IPS-11a (cell line): ENCODE measurements around the gene ASIC1.

Source experiments
- H3K4me3 ChIP-seq: one replicate; pipeline ENCODE4 v1.5.1; 2013; ENCODE audit warnings: low read depth, low read length, control low read depth

ASIC1 gene

DNA sequence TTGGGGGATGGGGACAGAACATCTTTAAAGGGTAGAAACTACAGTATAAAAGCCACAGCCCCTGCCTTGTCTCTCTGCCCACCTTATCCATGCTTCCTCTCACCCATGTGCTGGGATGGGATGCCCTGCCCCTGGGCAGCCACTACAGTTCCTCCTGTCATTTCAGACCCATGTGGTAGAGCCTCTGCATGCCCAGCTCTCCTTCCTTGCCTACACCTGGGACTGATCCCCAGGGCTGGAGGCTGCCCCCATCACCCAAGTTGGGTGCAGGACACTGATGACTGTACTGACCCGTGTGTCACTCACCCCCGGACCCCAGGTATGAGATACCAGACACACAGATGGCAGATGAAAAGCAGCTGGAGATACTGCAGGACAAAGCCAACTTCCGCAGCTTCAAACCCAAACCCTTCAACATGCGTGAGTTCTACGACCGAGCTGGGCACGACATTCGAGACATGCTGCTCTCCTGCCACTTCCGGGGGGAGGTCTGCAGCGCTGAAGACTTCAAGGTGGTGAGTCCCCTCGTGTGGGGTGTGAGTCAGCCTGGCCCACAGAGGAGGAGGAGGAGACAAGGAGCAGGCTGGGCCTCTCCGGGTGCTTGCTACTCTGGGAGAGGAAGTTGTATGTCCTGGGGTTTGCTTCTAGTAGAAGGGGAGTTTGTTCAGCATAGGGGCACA lies 2.2 kb downstream of the ASIC1 start:
- H3K4me3 ChIP-seq, result no peak overlapping the region

DNA sequence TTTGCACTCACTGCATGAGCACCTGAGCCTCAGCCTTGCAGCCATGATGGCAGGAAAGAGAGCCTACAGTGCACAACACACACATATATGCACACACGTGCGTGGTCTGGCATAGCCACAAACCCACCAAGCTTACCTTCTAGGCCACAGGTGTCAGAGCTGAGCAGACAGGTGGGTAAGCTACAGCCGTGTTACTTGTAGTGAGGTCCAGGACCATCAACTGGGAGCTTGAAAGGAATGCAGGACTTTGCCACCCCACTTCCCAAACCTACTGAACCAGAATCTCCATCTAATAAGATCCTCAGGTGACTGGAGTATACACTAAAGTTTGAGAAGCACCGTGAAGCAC lies 2.7 kb downstream of the ASIC1 start:
- no peak overlapping the region for H3K4me3 ChIP-seq

DNA sequence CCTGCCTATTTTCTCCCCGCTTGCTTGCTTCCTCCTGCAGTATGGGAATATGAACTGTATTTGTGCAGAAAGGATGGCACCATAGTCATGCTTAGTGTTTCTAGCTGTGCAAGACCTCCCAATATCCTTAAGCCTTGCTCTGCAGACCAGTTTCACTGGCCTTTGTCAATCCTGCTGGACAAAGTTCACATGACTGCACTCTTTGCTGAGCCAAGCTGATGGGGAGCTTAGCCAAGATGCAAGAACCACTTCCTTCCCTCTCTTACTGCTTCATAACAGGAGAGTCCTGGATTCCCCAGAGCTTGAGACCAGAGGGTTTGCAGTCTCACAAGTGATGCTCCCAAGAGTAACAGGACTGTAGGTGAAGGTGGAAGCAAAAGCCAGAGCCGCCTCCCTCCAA lies 3.8 kb downstream of the ASIC1 start:
- H3K4me3 ChIP-seq, result no peak overlapping the region

DNA sequence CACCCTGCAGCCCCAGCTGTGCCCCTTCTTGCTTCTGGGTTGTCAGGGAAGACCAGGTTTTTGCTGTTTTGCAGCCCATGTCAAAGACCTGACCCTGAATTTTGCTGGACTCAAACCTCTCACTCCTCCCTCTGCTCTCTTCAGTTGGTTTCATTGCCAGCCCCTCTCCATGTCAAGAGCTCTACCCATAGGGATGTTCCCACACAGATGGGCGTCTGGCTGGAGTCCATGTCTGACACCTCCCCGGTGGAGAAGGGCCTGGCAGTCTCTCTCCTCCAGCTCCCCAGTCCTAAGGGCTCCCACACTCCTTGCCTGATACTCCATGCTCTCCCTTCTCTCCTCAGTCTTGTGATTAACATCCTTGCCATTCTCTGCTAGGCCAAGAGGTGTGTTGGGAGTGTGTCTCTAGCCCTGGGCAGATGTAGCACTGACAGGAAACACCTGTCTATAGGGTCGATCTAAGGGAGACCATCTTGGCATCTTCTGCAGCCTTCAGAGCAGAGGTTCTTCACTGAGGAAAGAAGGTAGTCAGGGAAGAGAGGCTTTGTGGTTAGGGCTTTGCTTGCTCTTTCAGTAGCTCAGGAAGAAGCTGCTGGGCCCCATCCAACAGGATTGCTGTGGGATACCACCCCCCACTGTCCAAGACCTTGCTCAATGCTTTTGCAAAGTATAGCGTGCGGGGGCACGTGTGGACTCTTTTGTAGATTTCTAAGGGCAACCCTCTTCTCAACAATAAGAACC lies 4.7 kb downstream of the ASIC1 start:
- H3K4me3 ChIP-seq, result no peak overlapping the region

DNA sequence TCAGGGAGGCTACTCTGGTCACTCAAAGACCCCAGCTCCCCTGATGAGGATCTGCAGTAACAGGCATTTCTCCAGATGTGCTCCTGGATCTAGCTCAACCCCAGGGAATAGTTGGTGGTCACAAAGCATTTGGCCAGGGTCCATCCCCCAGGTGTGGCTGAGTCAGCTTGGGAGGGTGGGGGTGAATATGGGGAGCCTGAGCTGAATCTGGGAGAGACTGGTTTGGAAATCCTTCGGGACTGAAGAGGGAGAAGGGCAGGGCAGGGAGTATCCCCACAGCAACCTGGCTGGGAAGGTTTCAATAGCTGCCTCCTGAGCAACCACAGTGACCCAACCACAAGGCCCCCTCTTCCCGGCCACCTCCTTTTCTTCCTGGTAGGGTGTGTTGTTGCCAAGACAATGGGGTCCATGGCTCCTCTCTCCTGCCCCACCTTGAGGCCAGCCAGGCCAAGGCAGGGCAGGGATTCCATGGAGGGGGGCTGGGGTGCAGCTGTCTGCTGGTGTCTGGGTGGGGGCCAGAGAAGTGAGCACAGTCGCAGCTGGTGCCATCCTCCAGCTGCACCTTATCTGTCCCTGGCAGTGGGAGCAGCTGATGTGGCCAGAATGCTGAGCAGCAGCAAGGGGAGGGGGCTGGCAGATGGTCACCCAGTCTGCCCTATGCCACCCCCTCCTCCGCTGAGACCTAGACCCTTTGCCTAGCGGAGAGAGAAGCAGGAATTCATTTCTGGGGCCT lies 5.5 kb downstream of the ASIC1 start:
- H3K4me3 ChIP-seq, result no peak overlapping the region

DNA sequence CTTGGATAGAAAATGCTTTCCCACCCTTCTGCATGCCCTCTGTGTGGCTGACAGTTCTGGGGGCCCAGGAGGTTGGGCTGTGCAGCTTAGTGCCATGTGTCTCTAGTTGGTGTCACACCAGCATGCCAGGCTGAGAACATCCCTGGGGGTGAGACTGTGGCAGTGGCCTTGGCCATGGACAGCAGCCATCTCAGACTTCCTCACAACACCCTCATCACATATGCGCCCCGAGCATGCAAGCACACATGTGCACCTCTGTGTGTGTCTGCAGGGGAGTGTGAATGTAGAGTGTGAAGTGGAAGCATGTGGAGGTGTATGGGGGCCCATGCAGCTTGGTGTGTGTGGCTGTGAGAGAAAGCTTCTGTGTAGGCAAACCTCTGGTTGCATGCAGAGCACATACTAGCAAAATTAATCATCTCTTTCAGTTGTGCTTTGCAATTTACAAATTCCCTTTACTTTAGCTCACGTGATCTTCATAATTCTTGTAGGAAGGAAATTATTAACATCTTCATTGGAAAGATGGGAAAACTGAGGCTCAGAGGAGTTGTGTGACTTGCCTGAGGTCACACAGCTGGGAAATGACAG lies 8.4 kb downstream of the ASIC1 start:
- no peak overlapping the region for H3K4me3 ChIP-seq

DNA sequence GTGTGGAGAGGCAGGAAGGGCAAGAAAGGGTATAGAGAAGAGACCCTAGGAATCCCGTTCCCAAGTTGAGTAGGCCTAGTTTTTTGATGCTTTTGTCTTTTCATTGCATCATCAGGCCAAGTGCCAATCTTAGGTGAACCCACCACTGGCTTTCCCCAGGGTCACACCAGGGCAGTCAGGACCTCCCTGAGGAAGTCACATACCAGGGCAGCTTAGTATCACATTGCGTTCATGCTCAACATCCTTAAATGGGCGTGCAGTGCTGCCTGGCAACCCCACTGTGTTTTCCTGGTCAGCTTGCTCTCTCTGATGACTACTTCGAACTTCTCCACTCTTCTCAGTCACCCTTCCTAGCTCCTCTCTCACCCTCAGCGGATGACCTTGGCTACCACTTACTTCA lies 9.0 kb downstream of the ASIC1 start:
- no peak overlapping the region for H3K4me3 ChIP-seq

DNA sequence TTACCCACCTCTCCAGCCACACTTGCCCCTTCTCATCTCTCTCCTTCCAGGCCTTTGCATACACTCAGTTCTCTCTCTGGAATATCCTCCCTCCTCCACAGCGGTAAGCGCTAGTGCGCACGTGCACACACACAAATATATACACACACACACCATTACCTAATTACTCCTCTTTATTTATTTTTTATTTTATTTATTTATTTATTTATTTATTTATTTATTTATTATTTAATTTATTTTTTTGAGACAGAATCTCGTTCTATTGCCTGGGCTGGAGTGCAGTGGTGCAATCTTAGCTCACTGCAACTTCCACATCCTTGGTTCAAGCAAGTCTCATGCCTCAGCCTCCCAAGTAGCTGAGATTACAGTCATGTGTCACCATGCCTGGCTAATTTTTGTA lies 11.7 kb downstream of the ASIC1 start:
- H3K4me3 ChIP-seq, result no peak overlapping the region

DNA sequence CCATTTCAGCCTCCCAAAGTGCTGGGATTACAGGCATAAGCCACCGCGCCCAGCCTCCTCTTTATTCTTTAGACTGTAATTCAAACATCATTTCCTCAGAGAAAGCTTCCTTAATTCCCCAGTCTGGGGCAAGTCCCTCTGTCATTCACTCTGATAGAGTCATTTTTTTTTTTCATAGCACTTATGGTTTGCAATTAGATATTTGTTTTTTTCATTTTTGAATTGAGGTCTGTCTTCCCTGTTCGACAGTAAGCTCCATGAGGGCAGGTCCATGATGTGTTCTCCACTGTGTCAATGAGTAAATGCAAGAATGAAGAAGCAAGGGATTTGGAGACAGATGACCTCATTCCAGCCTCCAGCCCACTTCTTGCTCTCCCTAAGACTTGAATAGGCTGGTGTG lies 12.1 kb downstream of the ASIC1 start:
- no peak overlapping the region for H3K4me3 ChIP-seq

DNA sequence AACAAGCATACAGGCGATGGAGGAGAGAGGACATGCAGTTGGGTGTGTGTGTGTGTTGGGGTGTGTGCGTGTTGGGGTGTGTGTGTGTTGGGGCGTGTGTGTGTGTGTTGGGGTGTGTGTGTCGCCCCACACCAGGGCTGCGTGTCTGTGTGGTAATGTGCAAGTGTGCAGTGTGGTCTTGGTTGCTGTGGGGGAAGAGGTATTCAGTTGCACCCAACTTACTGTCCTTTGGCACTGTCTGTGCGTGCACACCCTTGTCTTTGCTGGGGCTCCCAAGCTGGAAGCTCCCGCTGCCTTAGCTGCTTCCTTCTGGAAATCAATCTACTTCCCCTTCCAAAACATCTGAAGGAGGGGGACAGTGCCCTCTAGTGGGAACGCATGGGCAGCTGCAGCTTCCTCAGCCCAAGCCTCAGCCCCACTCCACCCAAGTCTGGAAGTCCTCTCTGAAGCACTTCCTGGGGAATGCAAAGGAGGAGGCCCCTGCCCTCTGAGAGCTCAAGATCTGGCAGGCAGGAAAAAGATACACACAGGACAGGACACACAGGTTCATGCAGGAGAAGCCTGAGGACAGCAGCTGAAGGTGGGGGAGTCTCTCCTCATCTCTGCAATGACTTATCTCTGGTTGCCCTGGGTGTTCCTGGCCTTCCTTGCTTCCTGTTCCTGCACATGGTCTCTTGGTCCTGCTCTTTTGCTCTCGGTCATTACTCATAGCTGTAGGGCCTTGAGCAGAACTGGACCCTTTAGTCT lies 13.1 kb downstream of the ASIC1 start:
- no peak overlapping the region for H3K4me3 ChIP-seq

DNA sequence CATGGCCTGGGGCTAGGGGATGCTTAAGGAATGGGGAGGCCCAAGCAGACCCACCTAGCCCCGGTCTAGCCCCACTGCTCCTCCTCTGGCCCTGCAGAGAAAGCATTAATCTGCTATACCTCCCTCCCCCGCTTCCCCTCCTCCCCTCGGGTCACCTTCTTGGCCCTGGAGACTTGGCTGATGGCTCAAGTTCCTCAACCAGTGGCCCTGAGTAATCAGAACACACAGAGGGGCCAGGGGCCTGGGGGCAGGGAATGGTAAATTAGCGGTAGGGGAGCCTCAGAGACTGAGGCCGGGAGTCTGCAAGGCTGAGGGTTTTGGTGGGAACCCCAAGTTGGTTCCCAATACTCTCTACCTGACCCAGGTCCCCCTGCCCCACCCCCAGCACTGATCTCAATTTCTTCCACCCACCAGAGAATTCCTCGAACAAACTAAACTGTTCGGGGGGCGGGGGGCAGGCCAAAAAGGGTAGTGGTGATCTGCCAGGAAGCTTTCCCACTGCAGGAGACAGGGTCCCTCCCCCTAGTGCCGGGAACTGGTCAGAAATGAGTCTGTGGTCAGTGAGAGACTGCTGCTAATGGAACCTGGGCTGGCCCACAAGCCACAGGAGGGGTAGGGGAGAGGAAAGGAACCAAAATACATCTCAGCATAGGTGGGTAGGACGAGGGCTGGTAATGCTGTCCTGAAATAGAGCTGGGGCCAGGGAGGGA lies 15.0 kb downstream of the ASIC1 start:
- no peak overlapping the region for H3K4me3 ChIP-seq

DNA sequence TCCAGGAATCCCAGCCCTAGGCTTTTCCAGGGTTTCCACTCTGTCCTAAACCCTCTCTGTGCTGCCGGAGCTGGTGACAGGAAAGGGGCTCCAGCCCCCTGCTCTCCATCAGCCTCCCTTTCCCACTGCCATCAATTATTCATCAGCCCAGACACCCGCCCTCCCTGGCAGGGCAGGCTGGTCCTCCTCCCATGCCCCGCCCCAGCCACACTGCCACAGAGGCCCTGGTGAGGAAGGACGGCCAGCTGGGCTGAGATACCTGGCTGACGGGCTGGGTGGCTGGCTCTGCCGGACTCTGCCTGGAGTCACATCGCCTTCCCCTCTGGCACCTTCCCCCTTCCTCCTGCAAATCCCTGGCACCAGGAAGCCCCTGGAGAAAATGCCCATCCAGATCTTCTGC lies 15.8 kb downstream of the ASIC1 start:
- no peak overlapping the region for H3K4me3 ChIP-seq

DNA sequence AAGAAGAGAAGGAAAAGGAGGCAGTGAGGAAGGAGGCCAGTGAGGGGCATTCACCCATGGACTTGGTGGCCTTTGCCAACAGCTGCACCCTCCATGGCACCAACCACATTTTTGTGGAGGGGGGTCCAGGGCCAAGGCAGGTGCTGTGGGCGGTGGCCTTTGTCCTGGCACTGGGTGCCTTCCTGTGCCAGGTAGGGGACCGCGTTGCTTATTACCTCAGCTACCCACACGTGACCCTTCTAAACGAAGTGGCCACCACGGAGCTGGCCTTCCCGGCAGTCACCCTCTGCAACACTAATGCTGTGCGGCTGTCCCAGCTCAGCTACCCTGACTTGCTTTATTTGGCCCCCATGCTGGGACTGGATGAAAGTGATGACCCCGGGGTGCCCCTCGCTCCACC lies 16.3 kb downstream of the ASIC1 start:
- H3K4me3 ChIP-seq, result no peak overlapping the region

DNA sequence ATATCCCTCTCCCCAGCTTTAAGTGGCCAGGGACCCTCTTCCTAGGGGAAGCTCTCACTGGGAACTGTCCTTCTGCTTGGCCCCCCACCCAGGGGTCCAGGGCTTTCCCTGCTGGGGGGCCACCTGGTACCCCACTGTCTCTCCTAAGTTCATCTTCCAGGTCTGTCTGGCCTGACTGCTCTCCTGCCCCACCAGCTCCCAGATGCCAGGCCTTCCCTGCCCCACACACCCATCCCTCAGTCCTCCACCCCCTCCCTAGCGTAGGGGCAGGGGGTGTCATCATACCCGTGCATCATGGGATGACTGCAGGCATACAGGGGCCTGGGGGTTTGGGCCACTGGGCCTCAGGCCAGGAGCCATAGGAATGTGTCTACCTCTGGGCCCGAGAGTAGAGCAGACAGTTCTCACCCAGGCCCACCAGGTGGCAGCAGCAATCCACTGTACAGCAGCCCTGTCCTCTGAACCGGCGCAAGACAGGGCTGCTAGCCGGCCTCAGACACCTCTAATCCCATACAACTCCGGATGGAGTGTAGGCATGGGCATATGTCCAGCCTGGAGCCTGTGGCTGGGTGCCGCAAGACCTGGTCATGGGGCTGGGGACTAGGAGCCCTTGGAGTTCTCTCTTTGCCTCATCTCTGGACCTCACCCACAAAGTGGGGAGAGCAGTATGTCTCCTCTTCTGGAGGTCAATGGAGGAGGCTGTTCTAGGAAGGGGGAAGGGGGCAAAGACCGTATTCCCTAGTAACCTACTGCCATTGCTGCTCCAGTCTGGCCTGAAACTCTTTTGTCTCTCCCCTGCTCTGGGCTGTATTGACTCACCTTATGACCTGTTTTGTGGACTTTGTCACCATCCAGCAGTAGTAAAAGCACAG lies 17.8 kb downstream of the ASIC1 start:
- H3K4me3 ChIP-seq, result no peak overlapping the region

DNA sequence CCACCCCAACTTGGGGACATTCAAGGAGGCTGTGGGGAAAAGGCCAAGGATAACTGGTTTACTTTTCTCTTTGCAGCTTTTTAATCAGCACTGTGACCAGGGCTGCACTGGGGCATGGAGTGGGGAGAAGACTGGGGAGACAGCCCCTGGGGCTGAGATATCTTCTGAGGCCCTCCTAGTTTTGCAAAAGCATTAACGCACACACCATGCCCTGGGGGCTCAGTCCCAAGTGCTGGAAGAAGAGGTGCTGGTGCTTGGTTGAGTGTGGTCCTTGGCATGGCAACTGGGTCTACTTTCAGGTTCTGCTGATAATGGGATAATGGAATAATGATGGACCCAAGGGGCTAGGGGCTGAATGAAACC lies 18.4 kb downstream of the ASIC1 start:
- no peak overlapping the region for H3K4me3 ChIP-seq

DNA sequence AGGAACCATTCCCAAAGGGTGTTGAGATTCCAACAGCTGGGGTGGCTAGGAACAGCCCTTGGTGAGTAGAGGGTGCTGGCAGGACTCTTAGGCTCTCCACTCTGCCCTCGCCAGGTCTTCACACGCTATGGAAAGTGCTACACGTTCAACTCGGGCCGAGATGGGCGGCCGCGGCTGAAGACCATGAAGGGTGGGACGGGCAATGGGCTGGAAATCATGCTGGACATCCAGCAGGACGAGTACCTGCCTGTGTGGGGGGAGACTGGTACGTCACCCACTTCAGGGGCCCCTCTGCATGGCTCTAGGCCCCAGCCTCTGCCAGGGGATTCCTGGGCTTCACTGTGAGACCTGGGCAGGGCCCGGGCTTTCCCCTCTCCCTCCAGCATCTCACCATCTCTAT lies 19.7 kb downstream of the ASIC1 start:
- H3K4me3 ChIP-seq, result no peak overlapping the region

DNA sequence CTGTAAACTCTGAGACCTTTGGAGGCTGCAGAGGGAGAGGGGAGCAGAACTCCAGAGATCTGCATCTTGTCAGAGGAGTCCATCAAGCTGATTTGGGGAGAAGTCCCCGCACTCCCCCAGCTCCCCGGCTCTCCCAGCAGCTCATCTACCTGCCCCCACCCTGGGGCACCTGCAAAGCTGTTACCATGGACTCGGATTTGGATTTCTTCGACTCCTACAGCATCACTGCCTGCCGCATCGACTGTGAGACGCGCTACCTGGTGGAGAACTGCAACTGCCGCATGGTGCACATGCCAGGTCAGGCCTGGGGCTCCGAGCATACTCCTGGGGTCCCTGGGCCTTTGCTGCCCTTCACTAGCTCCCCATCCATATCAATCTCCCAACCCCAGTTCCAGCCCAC lies 20.9 kb downstream of the ASIC1 start:
- H3K4me3 ChIP-seq, result no peak overlapping the region

DNA sequence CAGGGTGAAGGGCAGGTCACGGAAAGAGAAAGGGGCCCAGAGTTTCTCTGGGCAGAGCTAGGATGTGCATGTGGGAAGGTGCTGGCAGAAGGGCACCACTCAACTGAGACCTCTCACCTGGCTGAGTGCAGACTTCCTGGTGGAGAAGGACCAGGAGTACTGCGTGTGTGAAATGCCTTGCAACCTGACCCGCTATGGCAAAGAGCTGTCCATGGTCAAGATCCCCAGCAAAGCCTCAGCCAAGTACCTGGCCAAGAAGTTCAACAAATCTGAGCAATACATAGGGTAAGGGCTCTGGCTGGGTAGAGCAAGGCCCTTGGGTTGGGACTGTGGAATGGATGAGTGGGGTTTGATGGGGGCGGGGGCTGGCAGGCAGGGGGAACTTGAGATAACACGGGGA lies 22.4 kb downstream of the ASIC1 start:
- no peak overlapping the region for H3K4me3 ChIP-seq

DNA sequence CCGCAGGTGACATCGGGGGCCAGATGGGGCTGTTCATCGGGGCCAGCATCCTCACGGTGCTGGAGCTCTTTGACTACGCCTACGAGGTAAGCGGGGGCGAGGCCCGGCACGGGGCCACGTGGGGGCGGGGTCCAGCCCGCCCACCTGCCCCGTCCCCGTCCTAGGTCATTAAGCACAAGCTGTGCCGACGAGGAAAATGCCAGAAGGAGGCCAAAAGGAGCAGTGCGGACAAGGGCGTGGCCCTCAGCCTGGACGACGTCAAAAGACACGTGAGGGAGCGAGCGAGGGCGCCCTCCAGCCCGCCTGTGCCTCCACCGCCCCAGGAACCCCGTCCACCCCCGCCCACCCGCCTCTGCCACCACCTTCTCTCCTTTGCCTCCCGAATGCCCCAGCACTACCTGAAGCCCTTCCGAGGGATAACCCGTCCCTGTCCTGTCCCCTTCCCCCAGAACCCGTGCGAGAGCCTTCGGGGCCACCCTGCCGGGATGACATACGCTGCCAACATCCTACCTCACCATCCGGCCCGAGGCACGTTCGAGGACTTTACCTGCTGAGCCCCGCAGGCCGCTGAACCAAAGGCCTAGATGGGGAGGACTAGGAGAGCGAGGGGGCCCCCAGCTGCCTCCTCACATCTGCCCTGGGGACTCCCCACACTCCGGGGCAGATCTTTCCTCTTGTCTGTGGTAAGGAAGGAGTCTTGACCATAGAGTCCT lies 23.9 kb downstream of the ASIC1 start:
- H3K4me3 ChIP-seq, result no peak overlapping the region
